ENCODE measurements around the gene PPP1R1C. TPM values are rescaled to one million over a fixed set of nuclear protein-coding genes. Genes with fewer than 3 reads are reported as not detected.

The PPP1R1C gene
- total RNA-seq, result not detected

DNA sequence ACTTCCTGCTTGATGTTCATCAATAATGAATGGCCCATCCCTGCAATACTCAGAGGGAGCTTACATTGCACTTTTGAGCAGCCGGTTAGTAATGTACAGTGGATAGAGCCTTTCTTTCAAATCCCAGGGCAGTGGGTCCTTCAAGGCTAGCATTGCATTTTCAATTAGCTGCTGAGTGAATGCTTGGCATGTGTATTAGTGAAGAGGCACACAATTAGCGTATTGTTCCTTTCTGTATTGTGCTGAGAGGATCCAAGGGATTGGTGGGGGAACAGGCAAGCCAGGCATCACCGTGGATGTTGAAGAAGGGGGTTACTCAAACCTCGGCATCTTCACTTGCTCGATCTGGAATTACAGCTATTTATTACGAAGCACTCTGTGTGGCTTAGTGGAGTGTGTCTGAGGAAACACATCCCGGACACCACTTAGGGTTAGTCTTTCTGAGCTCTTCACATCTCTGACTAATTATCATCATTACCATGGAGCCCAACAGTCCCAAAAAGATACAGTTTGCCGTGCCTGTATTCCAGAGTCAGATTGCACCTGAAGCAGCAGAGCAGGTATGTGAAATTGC lies at the start of gene PPP1R1C:
PPP1R1C (plus strand) TSS at position 222 of the 574 bp plus-strand sequence; CDS start at position 480, 258 bp downstream.

Other genes with a start within 250 kb of the PPP1R1C start
- gene ITPRID2, start 94.1 kb upstream of the PPP1R1C start, total RNA-seq, result 10 to 100 TPM; 42.5 to 48.8 TPM